ENCODE data around the gene ENDOV. TPM values are rescaled to one million over a fixed set of nuclear protein-coding genes. Genes with fewer than 3 reads are reported as not detected.
"Not testable (repeated sequence)": the region's sequence is repeated elsewhere in the genome, so short reads cannot be mapped to it uniquely, and the experiment has no call there.

Gene ENDOV
- total RNA-seq, 1 experiment from 2014 or later = 45.6 TPM

DNA sequence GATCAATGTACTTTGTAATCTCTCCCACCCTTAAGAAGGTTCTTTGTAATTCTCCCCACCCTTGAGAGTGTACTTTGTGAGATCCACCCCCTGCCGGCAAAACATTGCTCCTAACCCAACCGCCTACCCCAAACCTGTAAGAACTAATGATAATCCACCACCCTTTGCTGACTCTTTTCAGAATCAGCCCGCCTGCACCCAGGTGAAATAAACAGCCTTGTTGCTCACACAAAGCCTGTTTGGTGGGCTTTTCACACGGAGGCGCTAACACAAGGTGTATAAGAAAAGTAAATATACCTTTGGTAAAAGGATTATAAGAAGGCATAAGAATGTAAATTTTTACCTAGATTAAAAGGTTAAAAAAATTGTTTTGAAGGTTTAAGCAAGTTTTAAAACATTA, 7.0 kb upstream of the ENDOV start:
- DNase-seq (ENCODE audit: low read depth, low spot score); intact Hi-C loops (cut with micrococcal nuclease); H3K4me2 ChIP-seq (ENCODE audit: low read length); H3K4me1 ChIP-seq (ENCODE audit: control insufficient read depth in 1 of 2, insufficient read depth in 2 of 2, low read length in 2 of 2); H3K79me2 ChIP-seq (ENCODE audit: insufficient read depth, low read length); H2AFZ ChIP-seq (ENCODE audit: low read depth, low read length, poor library complexity, severe bottlenecking); H3K27ac ChIP-seq (ENCODE audit: low read depth, low read length); H4K20me1 ChIP-seq (ENCODE audit: insufficient read depth); H3K9me2 ChIP-seq (ENCODE audit: insufficient read depth); ATAC-seq; POLR2A ChIA-PET; RAD21 ChIA-PET (ENCODE audit: low non-redundant PET in 1 of 2, low total read pairs in 2 of 2, uncharacterized antibody in 2 of 2, unreplicated experiment in 2 of 2); H3K4me3 ChIP-seq (replicated peaks in 1 of 2; ENCODE audit: low read depth in 1 of 2, low read length in 2 of 2); H3K9me3 ChIP-seq (ENCODE audit: control insufficient read depth in 1 of 2, insufficient read depth in 1 of 2, low read depth in 1 of 2, low read length in 2 of 2); H3K9ac ChIP-seq (ENCODE audit: low read length); BruUV-seq (replicated peaks); H3K36me3 ChIP-seq (ENCODE audit: control insufficient read depth in 1 of 2, insufficient read depth in 2 of 2, low read length in 2 of 2); CTCF ChIA-PET; H3K27me3 ChIP-seq (ENCODE audit: insufficient read depth, low read length): not testable (repeated sequence)

DNA sequence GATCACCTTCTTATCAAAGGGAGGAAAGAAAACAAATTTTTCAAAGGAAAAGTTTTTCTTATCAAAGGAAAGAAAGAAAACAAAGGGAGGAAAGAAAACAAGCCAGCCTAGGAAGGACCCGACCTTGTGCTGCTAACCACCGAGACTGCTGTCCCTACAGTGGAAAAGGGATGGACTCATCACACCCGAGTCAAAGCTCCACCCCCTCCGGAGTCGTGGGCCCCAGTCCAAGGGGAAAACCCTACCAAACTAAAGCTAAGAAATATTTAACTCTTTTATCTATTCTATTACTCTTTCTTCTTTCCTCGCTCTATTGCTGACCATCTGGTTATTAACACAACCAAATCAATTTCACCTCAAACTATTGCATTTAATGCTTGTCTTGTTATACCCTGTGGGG, 6.1 kb upstream of the ENDOV start:
- CTCF ChIA-PET = no interaction called here
- no peak for TF ChIP-seq MAX (IDR thresholded peaks at IDR 0.05)
- no peak for TF ChIP-seq JUND (IDR thresholded peaks at IDR 0.05)
- no peak for TF ChIP-seq FOSL1 (IDR thresholded peaks at IDR 0.05; ENCODE audit: low read depth)
- no peak for TF ChIP-seq POLR2AphosphoS5 (IDR thresholded peaks at IDR 0.05; ENCODE audit: low read depth, low read length)
- TF ChIP-seq SRF (IDR thresholded peaks at IDR 0.05; ENCODE audit: low read depth) = no peak
- H3K4me3 ChIP-seq (replicated peaks in 1 of 2; ENCODE audit: low read depth in 1 of 2, low read length in 2 of 2) = no peak overlapping the region
- H3K9me3 ChIP-seq (ENCODE audit: control insufficient read depth in 1 of 2, insufficient read depth in 1 of 2, low read depth in 1 of 2, low read length in 2 of 2) = no peaks in the 10 kb centered on the region
- H3K27me3 ChIP-seq (ENCODE audit: insufficient read depth, low read length) = no peaks in the 10 kb centered on the region
- no peaks in the 10 kb centered on the region for H3K9me2 ChIP-seq (ENCODE audit: insufficient read depth)
- POLR2A ChIA-PET = no interaction called here
- no peak overlapping the region for H3K27ac ChIP-seq (ENCODE audit: low read depth, low read length)
- BruUV-seq (replicated peaks) = no TSS peak
- H3K4me2 ChIP-seq (ENCODE audit: low read length) = no peak overlapping the region
- H3K4me1 ChIP-seq (ENCODE audit: control insufficient read depth in 1 of 2, insufficient read depth in 2 of 2, low read length in 2 of 2) = peaks cover 2% of the 10 kb centered on the region in 2 experiments; a peak in 3 of 4 replicates
- RAD21 ChIA-PET (ENCODE audit: low non-redundant PET in 1 of 2, low total read pairs in 2 of 2, uncharacterized antibody in 2 of 2, unreplicated experiment in 2 of 2) = no interaction called here
- DNase-seq (ENCODE audit: low read depth, low spot score) (no peak), ATAC-seq (no peak)
- H4K20me1 ChIP-seq (ENCODE audit: insufficient read depth) = no peaks in the 10 kb centered on the region
- no peak overlapping the region for H3K9ac ChIP-seq (ENCODE audit: low read length)
- no peak overlapping the region for H2AFZ ChIP-seq (ENCODE audit: low read depth, low read length, poor library complexity, severe bottlenecking)
- H3K79me2 ChIP-seq (ENCODE audit: insufficient read depth, low read length) = 0 out of 2 replicates have a peak, but pooled peaks cover under 1% of the 10 kb centered on the region
- intact Hi-C loops (cut with micrococcal nuclease) = no loop called here
- no peaks in the 10 kb centered on the region for H3K36me3 ChIP-seq (ENCODE audit: control insufficient read depth in 1 of 2, insufficient read depth in 2 of 2, low read length in 2 of 2)

Data from HCT116 (cell line).